Hematopoietic multipotent progenitor cell treated with erythropoietin and hydrocortisone succinate and interleukin-3 and kit ligand, for 4 days (in vitro differentiated cells): ENCODE results near the gene PTBP2.
"Not testable (repeated sequence)": the region's sequence is repeated elsewhere in the genome, so short reads cannot be mapped to it uniquely, and the experiment has no call there.

Experiments used
- DNase-seq: peaks from one replicate; pipeline ENCODE4 v3.0.0-alpha.2; 2015

PTBP2 gene

DNA sequence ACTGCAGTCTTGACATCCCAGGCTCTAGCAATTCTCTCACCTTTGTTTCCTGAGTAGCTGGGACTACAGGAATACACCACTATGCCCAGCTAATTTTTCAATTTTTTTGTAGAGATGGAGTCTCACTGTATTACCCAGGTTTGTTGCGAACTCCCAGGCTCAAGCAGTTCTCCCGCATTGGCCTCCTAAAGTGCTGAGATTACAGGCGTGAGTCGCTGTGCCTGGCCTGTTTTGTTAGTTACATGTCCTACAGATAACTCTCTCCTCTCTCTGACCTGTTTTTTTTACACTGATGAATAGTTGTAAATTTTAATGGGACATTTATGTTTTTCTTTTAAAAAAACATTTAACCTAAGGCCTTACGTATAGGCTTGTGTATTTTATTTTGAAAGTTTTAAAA, 19.8 kb downstream of the PTBP2 start:
- DNase-seq = no peak

DNA sequence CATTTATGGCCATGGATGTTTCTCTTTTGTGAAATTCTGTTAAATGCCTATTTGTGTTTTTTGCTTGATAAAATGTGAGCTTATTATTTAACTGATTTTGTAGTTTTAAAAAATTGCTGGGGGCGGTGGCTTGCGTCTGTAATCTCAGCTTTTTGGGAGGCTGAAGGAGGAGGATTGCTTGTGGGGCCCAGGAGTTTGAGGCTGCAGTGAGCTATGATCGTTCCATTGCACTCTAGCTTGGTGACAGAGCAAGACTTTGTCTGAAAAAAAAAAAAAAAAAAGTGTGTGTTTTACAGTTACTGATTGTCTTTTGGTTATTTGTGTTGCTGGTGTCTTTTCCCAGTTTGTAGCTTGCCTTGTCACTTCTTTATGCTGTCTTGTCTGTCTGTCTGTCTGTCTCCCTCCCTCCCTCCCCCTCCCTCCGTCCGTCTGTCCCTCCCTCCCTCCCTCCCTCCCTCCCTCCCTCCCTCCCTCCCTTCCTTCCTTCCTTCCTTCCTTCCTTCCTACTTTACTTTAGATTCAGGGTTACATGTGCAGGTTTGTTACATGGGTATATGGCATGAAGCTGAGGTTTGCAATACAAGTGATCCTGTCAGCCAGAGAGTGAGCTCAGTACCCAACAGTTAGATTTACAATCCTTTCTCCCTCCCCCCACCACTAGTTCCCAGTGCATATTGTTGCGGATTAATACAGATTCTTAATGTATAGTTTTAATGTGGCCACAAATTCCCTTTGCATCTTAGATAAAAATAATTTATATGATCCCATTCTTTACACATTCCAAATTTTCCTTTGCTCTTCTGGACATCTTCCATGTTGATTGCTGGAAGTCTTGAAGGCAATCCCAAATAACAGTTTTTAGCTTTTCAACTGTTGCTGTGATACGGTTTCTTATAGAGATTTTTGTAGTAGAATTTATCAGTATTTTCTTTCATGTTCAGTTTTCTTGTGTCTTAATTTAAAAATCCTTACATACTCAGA, 25.1 kb downstream of the PTBP2 start:
- DNase-seq = no peak

DNA sequence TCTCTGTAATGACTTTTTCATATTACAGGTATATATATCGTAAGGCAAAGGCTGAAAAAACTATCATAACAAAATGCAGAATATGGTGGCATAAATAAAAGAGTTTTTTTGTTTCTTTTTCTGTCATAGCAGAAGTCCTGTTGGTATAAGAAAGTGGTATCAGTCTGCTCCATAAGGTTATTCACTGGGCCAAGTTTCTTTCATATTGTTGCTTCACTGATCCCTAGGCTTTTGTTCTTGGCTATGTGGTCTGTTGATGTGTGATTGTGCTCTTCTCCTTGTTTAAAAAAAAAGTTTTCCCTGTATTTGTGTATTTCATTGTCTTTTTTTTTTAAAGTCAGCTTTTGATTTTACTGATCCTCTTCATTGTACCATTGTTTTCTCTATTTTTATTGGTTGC, 26.0 kb downstream of the PTBP2 start:
- DNase-seq = peak; percentile 28

DNA sequence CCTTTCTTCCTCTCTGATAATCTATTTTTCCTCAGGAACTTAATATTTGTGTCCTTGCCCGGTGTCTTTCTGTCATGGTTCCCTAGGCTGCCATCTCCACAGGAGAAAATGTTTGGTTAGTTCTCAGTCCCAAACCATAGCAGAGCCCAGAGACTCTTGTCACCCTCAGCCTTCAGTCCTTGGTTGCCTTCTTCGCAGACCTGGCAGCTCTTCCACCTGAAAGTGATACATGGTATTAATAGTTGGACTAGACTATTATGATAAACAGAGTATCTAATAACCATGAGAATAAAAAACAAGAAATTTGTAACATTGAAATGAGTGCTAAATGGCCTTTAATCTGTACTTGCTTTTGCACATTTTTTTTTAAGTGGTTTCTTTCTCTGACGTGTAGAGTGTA, 26.5 kb downstream of the PTBP2 start:
- no peak for DNase-seq

DNA sequence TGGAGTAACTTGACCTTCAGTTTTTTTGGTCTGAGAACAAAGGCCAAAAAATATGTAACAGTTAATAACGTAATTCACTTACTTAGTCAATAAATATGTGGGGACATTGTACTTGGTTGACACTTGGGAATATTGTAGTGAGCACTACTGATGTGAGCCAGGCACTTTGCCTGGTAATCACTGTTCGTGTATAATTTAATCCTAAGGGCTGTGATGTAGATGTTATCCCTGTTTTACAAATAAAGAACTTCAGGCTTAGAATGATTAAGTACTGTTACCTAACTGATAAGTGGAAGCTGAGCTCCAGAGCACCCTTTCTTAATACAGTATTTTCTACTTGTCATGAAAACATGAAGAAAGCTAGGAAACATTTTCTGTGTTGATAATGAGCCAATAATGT, 28.0 kb downstream of the PTBP2 start:
- DNase-seq = no peak

DNA sequence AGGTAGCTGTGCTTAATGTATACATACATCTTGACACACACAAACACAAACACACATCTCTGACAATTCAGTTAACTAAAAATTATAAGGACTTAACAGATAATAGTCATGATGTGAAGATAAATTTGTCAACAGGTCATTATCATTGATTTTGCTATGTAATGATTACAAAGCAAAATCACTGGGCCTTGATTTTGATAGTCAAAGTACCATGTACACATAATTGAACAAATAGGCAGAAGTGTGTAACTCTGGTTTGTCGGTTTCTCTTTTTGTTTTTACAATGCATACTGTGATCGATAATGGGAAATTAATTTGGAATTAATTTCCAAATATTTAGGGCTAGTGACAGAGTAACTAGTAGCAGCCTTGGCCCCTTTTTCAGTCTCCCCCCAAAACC, 30.8 kb downstream of the PTBP2 start:
- DNase-seq = no peak

DNA sequence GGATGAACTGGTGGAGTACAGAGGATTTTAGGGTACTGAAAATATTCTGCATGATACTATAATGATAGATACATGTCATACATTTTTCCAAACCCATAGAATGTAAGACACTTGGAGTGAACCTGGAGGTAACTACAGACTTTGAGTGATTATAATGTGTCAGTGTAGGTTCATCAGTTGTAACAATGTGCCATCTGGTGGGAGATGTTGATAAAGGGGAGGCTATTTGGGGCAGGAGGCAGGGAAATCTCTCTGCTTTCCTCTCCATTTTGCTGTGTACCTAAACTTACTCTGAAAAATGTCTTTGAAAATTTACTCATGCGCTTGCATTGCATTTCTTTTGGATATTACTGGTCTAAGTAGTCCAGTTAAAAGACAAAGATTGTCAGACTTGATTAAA, 35.2 kb downstream of the PTBP2 start:
- no peak for DNase-seq

DNA sequence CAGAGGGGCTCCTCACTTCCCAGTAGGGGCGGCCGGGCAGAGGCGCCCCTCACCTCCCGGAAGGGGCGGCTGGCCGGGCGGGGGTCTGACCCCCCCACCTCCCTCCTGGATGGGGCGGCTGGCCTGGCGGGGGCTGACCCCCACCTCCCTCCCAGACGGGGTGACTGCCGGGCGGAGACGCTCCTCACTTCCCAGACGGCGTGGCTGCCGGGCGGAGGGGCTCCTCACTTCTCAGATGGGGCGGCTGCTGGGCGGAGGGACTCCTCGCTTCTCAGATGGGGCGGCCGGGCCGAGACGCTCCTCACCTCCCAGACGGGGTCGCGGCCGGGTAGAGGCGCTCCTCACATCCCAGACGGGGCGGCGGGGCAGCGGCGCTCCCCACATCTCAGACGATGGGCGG, 41.0 kb downstream of the PTBP2 start:
- DNase-seq = not testable (repeated sequence)

DNA sequence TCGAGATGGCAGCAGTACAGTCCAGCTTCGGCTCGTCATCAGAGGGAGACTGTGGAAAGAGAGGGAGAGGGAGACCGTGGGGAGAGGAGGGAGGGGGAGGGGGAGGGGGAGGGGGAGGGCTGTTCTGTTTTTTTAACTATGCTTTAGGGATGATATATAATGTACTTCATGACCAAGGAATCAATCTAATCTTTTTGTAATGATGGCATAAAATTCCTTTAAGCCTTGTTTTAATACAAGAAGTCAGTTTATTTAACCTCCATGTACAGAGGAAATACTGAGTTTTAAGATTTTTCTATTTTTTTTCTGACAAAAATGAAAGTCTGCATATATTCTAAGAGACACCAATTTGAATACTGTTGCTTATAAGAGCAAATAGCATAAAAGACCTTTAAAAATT, 41.9 kb downstream of the PTBP2 start:
- DNase-seq = no peak

DNA sequence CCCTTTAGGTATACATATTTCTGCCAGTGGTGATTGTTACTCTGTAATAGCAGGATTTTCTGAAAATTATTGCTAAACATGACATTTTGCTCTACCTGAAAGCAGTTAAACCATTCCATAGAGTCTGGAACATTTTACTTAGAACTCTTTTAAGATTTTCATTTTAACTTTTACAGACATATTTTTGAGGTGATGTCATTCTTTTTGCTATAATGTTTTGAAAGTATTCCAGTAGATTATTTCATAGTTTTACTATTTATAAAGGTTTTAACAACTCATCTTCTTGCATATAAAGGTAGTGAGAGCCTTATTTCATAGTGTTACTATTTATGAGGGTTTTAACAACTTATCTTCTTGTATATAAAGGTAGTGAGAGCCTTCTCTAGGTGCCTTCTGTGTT, 42.9 kb downstream of the PTBP2 start:
- no peak for DNase-seq

DNA sequence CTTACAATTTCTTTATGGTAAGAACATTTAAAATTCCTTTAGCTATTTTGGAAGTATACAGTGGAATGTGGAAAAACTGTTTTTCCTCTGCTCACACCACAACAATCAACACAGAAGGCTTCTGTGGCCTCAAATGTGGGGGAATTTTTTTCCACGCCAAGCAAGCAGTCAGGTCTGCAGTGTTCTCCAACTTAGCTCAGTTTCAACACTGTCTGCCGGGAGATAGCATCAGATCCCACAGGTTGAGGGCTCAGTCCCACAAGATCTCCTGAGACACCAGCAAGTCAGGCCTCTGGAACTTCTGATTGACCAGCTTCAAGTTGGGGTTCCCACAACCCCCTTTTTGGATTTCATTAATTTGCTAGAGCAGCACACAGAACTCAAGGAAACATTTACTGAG, 50.3 kb downstream of the PTBP2 start:
- no peak for DNase-seq

DNA sequence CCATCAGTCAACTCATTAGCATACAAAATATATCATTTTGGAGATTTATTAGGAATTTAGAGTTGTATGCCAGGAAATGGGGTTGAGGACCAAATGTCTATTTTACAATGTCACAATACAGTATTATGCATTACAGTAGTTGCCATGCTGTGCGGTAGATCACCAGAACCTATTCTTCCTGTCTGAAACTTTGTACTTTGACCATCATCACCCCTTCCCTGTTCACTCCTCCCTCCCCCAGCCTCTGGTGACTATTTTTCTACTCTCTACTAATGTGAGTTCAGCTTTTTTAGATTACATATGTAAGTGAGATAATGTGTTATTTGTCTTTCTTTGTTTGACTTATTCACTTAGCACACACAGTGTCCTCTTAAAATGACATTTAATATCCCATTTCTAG, 50.8 kb downstream of the PTBP2 start:
- DNase-seq = no peak

DNA sequence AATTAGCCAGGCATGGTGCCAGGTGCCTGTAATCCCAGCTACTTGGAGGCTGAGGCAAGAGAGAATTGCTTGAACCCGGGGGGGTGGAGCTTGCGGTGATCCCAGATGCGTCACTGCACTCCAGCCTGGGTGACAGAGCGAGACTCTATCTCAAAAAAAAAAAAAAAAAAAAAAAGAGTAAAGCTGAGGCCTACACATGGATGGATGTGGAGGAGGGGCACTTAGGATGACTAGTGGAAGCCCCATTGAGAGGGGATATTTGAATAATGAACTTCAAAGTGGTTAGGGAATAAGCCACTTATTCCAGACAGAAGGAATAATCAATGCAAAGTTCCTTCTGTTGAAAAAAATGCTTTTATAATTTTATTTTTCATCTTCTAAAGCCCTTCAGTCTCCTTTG, 51.4 kb downstream of the PTBP2 start:
- DNase-seq = no peak

DNA sequence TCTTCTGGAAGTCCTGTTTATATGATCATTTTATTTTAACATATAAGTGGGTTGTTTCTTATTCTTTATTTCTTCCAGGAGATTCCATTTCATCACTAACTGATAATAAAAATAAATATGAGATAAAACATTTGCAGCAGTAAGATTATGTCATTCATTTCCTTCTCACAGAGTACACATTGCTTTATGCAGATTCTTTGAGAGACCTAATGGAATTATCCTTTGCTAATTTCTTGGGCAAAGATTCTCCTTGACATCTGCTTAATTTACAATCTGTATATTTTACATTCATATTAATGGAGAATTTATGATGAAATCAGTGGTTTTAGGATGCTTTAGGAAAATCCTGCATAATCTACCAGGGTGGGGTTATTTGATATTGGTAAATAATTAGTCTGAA, 60.6 kb downstream of the PTBP2 start:
- DNase-seq = no peak

DNA sequence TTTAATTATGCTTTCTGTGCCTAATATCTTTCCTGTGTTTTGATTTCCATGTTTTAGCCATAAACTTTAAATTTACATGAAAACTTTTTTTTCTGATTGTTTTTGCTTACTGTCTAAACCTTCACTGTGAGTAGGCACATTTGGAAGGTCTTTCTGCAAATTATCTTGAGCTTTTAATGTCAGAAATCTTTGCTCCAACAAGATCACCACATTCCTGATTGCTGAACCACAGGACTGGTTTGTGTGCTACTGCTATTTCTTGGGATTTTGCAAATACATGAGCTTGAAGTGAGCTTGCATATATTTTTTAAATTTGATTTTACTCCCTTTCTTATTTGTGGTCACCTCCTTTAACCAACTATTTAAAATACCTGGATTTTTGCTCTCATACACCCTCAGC, 61.3 kb downstream of the PTBP2 start:
- no peak for DNase-seq

DNA sequence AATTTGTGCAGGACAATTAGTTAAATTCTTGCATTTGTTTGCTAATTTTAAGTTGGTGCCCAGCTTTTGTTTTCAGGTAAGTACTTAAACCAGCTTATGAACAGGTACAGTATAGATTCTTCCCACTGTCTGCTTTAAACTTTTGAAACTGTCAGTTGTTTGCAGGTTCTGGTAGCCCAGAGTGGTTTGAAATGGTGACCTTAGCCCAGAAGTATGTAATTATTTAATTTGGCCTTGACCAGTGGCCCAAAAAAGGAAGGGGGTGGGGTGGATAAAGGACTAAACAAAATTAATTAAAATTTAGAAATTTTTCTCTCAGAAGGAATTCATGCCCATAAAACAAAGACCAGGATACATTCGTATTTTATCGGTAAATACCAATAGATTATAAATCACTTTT, 69.0 kb downstream of the PTBP2 start:
- DNase-seq = no peak

DNA sequence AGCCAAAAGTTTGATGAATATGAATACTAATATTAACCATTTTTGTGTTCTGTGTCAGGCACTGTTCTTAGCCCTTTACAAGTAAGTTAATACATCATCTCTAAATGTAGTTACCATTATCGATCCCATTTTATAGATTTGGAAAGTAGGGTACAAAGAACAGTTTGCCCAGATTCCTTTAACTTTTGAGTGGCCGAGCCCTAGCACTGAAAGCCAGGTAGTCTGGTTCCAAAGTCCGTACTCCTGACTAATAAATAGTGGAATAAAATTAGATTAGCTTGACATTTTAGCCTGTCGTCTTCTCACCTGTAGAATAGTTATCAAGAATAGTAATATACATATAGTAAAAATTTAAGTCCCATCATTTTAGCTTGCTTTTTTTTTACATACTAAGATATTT, 70.6 kb downstream of the PTBP2 start:
- no peak for DNase-seq

DNA sequence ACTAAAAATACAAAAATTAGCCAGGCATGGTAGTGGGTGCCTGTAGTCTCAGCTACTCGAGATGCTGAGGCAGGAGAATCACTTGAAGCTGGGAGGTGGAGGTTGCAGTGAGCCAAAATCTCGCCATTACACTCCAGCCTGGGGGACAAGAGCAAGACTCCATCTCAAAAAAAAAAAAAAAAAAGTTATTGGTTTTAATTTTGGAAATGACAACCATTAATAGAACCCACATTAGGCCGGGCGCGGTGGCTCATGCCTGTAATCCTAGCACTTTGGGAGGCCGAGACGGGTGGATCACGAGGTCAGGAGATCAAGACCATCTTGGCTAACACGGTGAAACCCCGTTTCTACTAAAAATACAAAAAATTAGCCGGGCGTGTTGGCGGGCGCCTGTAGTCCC, 80.1 kb downstream of the PTBP2 start:
- DNase-seq = not testable (repeated sequence)

DNA sequence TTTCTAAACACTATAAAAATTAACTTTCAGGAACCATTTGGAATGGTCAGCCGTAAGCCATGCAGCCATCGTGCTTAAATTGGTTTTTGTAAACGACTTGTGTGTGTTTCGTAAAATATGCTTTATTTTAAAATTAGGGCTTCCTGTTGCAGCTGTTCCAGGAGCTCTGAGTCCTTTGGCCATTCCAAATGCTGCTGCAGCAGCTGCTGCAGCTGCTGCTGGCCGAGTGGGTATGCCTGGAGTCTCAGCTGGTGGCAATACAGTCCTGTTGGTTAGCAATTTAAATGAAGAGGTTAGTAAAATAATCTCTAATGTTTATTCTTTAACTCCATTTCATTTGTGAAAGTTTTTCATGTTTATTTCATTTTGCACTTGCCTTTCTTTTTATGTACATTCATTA, 83.1 kb downstream of the PTBP2 start:
- DNase-seq = no peak

DNA sequence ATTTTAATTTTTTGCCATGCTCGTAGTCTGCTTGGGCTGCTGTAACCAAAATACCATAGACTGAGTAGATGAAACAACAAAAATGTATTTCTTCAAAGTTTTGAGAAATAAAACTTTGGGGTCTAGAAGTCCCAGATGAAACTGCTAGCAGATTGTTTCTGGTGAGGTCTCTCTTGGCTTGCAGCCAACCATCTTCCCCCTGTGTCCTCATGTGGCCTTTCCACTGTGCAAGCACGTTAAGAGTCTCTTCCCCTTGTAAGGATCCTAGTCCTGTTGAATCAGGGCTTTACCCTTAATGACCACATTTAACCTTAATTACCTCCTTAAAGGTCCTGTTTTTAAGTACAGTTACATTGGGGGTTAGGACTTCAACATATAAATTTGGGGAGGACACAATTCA, 86.6 kb downstream of the PTBP2 start:
- DNase-seq = peak; percentile 37

DNA sequence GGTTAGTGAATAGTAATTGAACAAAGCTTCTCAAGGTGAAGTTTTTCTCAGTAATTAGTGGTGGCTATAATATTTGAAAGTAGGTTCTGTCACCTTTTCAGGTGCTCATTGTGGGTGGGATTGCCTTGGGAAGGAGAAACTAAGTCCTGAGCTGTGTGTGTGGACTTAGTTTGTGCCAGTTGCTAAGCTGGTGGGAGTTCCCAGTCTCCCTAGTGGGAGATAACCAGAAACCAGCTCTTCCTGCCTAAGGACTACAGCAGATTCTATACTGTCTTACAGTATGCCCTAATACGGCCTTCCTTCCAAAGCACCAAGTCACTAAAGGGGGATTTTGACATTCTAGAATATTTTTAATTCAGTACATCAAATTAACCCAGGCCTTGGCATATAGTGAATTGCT, 94.3 kb downstream of the PTBP2 start:
- peak; percentile 10 for DNase-seq

DNA sequence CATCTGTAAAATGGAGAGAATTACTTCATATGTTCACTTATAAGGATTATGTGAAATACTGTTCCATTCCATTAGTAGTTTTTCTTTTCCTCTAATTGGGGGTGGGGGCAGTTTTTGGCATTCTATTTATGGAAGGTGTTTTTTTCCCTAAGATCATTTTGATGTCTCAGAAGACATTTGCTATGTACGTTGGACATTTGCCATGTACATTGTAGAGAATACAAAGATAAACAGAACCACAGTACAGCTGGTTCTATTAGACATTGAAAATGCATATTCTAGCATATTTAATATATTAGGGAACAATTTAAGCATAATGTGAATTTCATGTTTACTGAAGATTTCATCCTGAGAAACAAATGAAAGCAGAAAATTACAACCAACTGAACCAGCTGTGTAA, 98.5 kb downstream of the PTBP2 start:
- DNase-seq = peak; percentile 14

DNA sequence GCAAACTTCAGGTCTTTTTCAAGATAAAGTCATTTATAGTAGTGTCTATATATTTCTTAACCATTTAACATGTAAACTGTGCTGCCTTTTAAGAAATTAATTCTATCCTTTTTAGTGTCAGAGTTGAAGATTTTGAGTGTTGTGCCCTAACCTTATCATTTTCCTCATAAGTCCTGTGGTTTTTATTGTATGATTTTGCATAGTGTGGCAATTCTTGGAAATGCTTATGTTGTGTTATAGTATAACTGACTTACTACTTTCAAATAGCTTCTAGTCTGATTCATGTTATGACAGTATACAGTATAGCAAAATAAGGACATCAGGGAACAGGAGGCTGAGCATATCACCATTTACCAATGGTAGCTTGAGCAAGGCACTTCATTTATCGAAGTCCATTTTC, 99.1 kb downstream of the PTBP2 start:
- peak; percentile 57 for DNase-seq

DNA sequence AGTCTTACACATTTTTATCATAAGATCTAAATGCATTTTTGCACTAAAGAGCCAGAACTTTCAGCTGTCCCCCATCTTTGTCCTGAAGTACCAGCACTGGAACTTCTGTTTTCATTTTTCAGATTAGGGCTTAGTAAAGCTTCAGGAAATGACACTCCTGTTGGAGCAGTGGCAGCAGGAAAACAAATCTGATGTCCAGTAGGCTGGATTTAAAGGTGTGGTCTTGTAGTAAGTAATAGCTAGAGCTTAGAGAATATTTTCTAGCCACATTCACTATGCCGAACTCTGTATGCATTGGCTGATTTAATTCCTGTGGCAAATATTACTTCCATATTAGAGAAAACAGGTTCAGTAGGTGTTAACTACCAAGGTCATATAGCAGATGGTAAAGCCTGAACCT, 103.6 kb downstream of the PTBP2 start:
- DNase-seq = no peak

DNA sequence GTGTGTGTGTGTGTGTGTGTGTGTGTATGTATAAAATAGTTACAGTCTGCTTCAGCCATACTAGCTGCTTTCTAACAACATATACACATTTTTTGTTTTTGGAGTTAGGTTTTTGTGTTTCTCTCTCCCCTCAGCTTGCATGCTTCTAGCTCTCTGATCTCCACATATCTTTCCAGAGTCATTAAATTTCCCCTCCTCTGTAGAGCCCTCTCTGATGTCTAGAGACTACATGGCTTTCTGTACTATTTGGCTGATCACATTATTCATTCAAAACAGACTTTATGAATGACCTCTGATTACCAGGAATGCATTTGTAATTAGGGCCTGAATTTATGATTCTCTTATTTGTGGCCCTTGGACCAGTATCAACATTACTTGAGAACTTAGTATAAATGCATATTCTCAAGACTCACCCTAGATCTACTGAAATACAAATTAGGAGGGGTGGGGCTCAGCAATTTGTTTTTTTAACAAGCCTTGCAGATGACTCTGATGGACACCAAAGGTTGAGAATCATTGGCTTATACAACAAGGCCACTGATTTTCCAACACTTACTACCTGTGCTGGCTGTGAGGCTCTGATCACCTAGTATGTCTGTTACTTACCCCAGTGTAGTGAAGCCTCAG, 104.5 kb downstream of the PTBP2 start:
- no peak for DNase-seq
